Mesothelial cell of epicardium (in vitro differentiated cells): ENCODE measurements around the gene UNCX. TPM values are rescaled to one million over a fixed set of nuclear protein-coding genes. Genes with fewer than 3 reads are reported as not detected.
"Not testable (repeated sequence)": the region's sequence is repeated elsewhere in the genome, so short reads cannot be mapped to it uniquely, and the experiment has no call there.

ENCODE experiments used
- DNase-seq, 2 experiments: peaks; one replicate each; pipeline ENCODE4 v3.0.0; 2021; ENCODE audit warnings: low spot score in 2 of 2; ENCODE audit not compliant: unreplicated experiment in 2 of 2
- H3K27ac Mint-ChIP-seq: 2 replicates; pipeline ENCODE4 v1.8.0; 2021; ENCODE audit warnings: mixed read lengths
- H3K27me3 Mint-ChIP-seq: 2 replicates; pipeline ENCODE4 v1.8.0; 2021; ENCODE audit warnings: low read depth, mixed read lengths
- H3K36me3 Mint-ChIP-seq: 2 replicates; pipeline ENCODE4 v1.8.0; 2021; ENCODE audit warnings: mixed read lengths
- H3K4me1 Mint-ChIP-seq: 2 replicates; pipeline ENCODE4 v1.8.0; 2021; ENCODE audit warnings: mixed read lengths
- H3K4me3 Mint-ChIP-seq: 2 replicates; pipeline ENCODE4 v1.8.0; 2021; ENCODE audit warnings: mild to moderate bottlenecking, moderate library complexity, mixed read lengths
- H3K9me3 Mint-ChIP-seq: 2 replicates; pipeline ENCODE4 v1.8.0; 2021; ENCODE audit warnings: mixed read lengths
- CTCF ChIP-seq: fragments of 200-600 bp; sonication (generic); IDR thresholded peaks from one replicate; pipeline ENCODE4 v1.5.0; 2021; ENCODE audit warnings: antibody characterized with exemption; ENCODE audit not compliant: unreplicated experiment
- total RNA-seq: library from RNA; stranded (reverse); gene quantifications from 3 replicates; pipeline ENCODE4 v1.2.1, GENCODE V29; 2021

Gene UNCX
- total RNA-seq, 1 donor from 2014 or later = not detected

GRCh38 chr7:1279041-1279440 lies 46.4 kb downstream of the UNCX start:
- no peak overlapping the region for H3K4me3 Mint-ChIP-seq
- H3K9me3 Mint-ChIP-seq = peaks cover 4% of the 10 kb centered on the region
- no peak overlapping the region for H3K27ac Mint-ChIP-seq
- no peak for DNase-seq
- no peak for TF ChIP-seq CTCF
- no peaks in the 10 kb centered on the region for H3K36me3 Mint-ChIP-seq
- peaks cover 49% of the 10 kb centered on the region for H3K27me3 Mint-ChIP-seq
- H3K4me1 Mint-ChIP-seq = no peaks in the 10 kb centered on the region

DNA sequence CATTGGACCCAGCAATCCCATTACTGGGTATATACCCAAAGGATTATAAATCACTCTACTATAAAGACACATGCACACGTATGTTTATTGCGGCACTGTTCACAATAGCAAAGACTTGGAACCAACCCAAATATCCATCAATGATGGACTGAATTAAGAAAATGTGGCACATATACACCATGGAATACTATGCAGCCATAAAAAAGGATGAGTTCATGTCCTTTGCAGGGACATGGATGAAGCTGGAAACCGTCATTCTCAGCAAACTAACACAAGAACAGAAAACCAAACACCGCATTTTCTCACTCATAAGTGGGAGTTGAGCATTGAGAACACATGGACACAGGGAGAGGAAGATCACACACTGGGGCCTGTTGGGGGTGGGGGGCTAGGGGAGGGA lies 47.2 kb downstream of the UNCX start:
- DNase-seq, H3K27ac Mint-ChIP-seq, H3K4me3 Mint-ChIP-seq, H3K36me3 Mint-ChIP-seq, H3K4me1 Mint-ChIP-seq, H3K9me3 Mint-ChIP-seq: not testable (repeated sequence)
- H3K27me3 Mint-ChIP-seq = peaks cover 46% of the 10 kb centered on the region

GRCh38 chr7:1281068-1281467 lies 48.4 kb downstream of the UNCX start:
- DNase-seq = no peak
- H3K9me3 Mint-ChIP-seq = peaks cover 4% of the 10 kb centered on the region
- H3K36me3 Mint-ChIP-seq = no peaks in the 10 kb centered on the region
- no peak for TF ChIP-seq CTCF
- no peaks in the 10 kb centered on the region for H3K4me1 Mint-ChIP-seq
- no peak overlapping the region for H3K27ac Mint-ChIP-seq
- peaks cover 46% of the 10 kb centered on the region for H3K27me3 Mint-ChIP-seq
- H3K4me3 Mint-ChIP-seq = no peak overlapping the region

GRCh38 chr7:1282679-1283078 lies 50.0 kb downstream of the UNCX start:
- Mint-ChIP-seq H3K4me3 (no peak overlapping the region), H3K9me3 (no peaks in the 10 kb centered on the region), H3K27ac (no peak overlapping the region)

DNA sequence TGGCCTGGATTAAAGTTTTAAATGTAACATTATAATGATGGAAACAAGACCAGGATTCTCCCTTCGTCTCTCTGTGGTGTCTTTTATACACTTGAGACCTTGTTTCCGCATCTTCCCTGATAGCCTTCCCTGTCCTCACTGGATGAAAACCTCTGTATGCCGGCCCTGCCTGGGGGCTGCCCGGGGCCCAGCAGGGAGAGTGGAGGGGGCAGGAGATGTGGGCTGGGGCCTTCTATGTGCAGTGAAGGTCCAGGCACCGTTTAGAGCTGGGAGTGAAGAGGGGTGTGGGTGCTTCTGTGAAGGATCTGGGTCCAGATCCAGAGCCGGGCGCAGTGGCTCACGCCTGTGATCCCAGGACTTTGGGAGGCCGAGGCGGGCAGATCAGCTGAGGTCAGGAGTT lies 50.7 kb downstream of the UNCX start:
- no peak for TF ChIP-seq CTCF
- no peak for DNase-seq
- Mint-ChIP-seq H3K4me1 (no peaks in the 10 kb centered on the region), H3K27ac (no peak overlapping the region), H3K9me3 (no peaks in the 10 kb centered on the region), H3K4me3 (no peak overlapping the region), H3K27me3 (peaks cover 39% of the 10 kb centered on the region), H3K36me3 (no peaks in the 10 kb centered on the region)

More at GRCh38 chr7:1282679-1283078, 50.0 kb downstream of the UNCX start:
- no peaks in the 10 kb centered on the region for H3K36me3 Mint-ChIP-seq
- H3K4me1 Mint-ChIP-seq = no peaks in the 10 kb centered on the region
- no peak for TF ChIP-seq CTCF
- no peak for DNase-seq
- peaks cover 43% of the 10 kb centered on the region for H3K27me3 Mint-ChIP-seq

DNA sequence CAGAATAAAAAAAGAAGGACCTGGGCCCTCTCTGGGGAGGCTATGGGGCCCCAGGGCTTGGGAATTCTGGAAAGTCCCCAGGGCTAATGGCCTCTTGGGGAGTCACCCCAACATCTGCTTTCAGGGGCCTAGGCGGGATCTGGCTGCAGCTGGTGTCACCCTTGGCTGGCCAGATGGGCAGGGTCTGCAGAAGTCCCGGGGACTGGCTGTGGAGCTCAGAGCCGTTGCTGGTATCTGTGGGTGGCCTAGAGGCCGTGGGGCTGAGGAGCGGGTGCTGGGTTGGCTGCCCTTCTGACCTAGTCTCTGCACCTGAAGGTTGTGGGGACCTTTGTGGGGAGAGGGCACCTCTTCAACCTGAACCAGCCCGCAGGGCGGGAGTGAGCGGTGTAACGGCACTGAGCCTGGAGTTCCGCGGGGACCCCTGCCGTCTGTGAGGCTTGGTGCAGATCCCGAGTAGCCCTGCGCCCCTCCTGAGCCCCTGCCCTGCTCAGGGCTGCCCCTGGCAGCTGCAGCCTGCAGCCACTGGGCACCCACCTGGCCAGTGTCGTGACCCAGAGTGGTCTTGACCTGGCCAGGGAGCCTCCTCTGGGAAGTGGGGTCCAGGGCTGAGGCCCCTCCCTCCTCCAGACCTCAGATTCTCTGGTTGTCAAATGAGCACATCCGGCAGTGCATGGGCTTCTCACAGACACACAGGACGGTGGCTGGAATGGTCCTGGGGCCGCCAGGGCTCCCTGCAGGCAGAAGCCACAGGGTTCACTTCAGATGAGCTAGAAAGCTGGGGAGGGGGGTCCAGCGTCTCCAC lies 51.5 kb downstream of the UNCX start:
- TF ChIP-seq CTCF = no peak
- Mint-ChIP-seq H3K27ac (no peak overlapping the region), H3K36me3 (no peaks in the 10 kb centered on the region), H3K4me3 (no peak overlapping the region), H3K4me1 (no peaks in the 10 kb centered on the region), H3K27me3 (peaks cover 35% of the 10 kb centered on the region), H3K9me3 (no peaks in the 10 kb centered on the region)
- no peak for DNase-seq
